Epithelial cell of prostate (primary cell): ENCODE measurements around the gene NPAS3.
A peak's percentile ranks its signal among the peaks of the same experiment; 100 is the strongest.

Experiments used
- DNase-seq: peaks from one replicate; pipeline ENCODE4 v3.0.0-alpha.2; 2011; ENCODE audit warnings: low read depth, low spot score
- H3K27ac ChIP-seq: fragments of 450-650 bp; 2 replicates; pipeline ENCODE4 v1.5.1; 2017; ENCODE audit warnings: mild to moderate bottlenecking

Gene NPAS3

GRCh38 chr14:33357225-33358010 is 418.7 kb downstream of the NPAS3 start:
- DNase-seq, result no peak
- H3K27ac ChIP-seq, result no peak overlapping the region

DNA sequence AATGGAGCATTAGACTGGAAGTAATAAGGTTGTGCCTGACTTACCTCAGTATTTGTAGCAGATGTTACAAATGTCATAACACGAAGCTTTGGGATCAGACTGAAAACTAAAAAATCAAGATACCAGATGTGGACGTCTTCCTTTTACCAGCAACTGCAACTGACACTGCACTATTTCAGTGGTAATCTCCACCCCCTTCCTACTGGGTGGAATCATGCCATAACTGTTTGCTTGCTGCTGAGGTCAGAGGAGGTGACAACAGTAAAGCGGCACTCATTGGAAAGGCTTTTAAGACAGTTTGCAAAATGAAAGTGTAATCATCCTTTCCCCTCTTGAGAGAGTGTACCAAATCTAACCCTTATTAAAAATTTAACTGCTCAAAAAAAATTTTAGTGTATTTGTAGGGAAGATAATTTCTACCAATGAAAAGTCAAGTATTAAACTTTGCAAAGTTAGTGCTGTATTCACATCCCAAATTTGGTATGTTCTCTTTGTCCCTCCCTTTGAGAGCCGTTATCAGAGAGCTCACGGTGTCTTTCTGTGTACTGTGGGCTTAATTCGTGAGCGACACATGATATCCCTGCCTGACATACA is 420.7 kb downstream of the NPAS3 start:
- no peak for DNase-seq
- H3K27ac ChIP-seq, result no peak overlapping the region

GRCh38 chr14:33362934-33363333 is 424.3 kb downstream of the NPAS3 start:
- no peak overlapping the region for H3K27ac ChIP-seq
- DNase-seq, result no peak

DNA sequence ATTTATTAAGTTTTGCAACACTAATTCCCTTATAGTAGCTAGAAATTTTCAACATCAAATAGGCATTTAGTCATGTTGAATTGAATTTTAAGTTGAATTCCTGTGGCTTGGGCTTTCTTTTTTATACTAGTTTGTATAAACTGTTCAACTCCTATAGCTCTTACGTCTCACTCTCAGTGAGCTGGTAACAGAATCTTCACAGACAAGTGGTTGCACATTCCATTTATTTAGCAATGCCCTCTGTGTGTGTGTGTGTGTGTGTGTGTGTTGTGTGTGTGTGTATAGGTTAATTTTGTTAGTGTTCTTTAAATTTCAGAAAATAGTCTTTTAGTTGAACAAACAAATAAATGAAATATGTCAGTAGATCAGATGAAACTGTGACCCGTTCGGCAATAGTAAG is 425.0 kb downstream of the NPAS3 start:
- no peak for DNase-seq
- no peak overlapping the region for H3K27ac ChIP-seq

- H3K27ac ChIP-seq, result no peak overlapping the region
- no peak for DNase-seq
Observed at GRCh38 chr14:33364466-33364865, 425.8 kb downstream of the NPAS3 start.

GRCh38 chr14:33369041-33369440 is 430.4 kb downstream of the NPAS3 start:
- DNase-seq, result no peak
- no peak overlapping the region for H3K27ac ChIP-seq

- H3K27ac ChIP-seq, result no peak overlapping the region
- DNase-seq, result no peak
Observed at GRCh38 chr14:33369972-33370371, 431.3 kb downstream of the NPAS3 start.

DNA sequence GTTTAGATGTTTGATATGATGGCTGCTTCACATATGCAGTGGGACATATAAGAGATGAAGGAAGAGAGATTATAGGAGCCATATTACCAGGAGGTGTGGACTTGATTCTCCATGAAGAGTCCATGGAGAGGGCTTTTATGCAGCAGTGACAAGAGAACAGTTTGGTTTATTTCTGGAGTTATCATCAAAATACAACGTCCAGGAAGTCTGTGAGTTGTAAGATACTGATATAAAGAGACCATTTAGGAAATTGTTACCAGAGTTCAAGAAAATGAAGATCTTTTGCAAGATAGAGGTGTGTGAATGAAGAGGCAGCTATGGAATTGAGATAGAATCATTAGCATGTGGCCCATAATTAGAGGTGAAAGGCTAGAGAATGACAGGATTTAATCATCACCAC is 431.7 kb downstream of the NPAS3 start:
- DNase-seq, result no peak

DNA sequence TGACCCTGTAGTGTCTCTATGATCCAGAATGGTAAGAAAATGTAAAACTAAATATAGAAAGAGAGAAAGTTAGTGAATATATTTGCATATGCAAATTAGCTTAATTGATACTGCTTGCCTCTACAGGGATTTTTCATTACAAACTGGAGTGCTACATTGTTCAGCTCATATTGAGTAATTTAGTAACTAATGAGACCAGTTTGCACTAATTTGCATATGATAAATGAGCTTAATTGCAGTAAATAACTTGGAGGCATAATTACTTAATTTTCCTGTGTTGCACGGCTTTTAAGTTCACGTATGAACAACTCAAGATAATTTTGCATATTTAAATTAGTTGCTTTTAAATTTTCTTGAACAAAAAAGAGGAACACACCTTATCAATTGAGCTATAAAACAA is 436.5 kb downstream of the NPAS3 start:
- DNase-seq, result no peak
- H3K27ac ChIP-seq, result no peak overlapping the region

More for the DNA sequence above, 431.7 kb downstream of the NPAS3 start:
- no peak overlapping the region for H3K27ac ChIP-seq

- DNase-seq, result no peak
- H3K27ac ChIP-seq, result no peak overlapping the region
Observed at GRCh38 chr14:33375786-33376185, 437.1 kb downstream of the NPAS3 start.

- H3K27ac ChIP-seq, result no peak overlapping the region
Observed at GRCh38 chr14:33376510-33376909, 437.8 kb downstream of the NPAS3 start.

DNA sequence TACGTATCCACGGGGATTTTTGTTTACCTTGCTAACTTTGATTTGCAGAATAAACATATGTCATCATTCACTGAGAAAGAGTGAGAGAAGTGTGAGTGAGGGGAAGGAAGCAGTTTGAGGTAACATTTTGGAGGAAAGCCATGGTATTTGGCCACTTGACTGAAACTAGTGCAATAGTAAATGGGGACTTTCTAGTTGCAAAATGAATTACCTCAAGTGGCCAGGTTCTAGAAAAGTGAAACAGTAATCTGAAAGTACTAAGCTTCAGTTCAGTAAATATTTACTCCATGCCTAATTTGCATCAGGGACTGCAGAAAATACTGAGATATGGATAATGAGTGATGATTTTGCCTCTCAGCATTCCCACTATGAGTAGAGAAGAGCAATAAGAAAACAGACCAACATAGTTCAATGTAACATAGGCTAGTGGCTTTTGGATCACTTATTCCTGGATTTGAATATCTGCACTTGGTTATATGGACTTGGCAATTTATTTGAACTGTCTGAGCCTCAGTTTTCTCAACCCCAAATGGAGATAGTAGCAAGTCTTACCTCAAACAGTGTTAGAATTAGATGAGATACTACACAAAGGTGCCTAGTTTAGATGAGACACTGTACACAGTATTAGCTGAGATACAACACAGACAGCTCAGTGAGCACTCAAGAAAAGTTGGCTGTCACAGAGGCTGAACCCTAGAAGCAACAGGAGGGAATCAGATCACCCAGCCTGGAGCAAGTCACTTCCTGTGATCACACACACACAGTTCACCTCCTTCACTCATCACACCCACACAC is 439.1 kb downstream of the NPAS3 start:
- no peak for DNase-seq
- no peak overlapping the region for H3K27ac ChIP-seq

More at GRCh38 chr14:33376510-33376909, 437.8 kb downstream of the NPAS3 start:
- DNase-seq, result no peak

GRCh38 chr14:33381717-33382116 is 443.0 kb downstream of the NPAS3 start:
- no peak overlapping the region for H3K27ac ChIP-seq
- no peak for DNase-seq

DNA sequence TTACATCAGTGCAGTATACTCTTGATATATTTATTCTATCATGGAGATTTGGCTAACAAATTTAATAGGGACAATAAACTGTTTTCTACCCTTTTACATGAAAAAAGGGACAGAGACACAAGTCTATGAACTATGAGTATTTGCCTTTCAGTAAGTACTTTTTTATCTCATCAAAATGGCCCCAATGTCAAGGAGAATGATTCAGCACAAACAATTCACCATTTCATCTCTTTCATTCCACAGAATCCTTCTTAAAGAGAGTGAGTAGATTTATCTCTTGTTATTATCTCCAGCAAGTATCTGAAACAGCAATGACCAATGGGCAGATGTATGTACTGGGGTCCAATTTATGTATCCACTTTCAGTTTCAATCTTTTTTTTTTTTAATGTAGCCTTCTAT is 447.5 kb downstream of the NPAS3 start:
- no peak overlapping the region for H3K27ac ChIP-seq
- DNase-seq, result no peak

GRCh38 chr14:33386781-33387180 is 448.1 kb downstream of the NPAS3 start:
- DNase-seq, result no peak
- no peak overlapping the region for H3K27ac ChIP-seq

DNA sequence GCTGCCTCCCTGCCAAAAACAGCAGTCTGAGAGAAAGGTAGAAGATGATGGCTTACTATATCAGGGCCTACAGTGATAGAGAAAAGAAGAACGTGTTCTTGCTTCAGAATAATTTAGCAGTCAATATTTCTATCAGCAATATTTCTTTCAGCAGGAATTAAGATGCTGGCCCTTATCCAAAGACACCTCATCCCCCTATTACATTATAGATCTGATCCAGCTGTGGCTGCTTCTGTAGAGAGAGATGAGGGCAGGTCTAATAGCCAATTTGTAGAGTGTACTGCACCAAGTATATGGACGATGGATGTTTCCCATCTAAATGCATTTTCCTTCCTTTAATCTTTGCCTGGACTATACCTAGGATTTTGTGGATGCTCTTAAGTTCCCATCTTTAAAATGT is 451.7 kb downstream of the NPAS3 start:
- DNase-seq, result no peak
- H3K27ac ChIP-seq, result no peak overlapping the region

- no peak overlapping the region for H3K27ac ChIP-seq
- DNase-seq, result no peak
Observed at GRCh38 chr14:33393231-33393894, 454.7 kb downstream of the NPAS3 start.

GRCh38 chr14:33393895-33394368 is 455.3 kb downstream of the NPAS3 start:
- H3K27ac ChIP-seq, result no peak overlapping the region
- DNase-seq, result no peak

DNA sequence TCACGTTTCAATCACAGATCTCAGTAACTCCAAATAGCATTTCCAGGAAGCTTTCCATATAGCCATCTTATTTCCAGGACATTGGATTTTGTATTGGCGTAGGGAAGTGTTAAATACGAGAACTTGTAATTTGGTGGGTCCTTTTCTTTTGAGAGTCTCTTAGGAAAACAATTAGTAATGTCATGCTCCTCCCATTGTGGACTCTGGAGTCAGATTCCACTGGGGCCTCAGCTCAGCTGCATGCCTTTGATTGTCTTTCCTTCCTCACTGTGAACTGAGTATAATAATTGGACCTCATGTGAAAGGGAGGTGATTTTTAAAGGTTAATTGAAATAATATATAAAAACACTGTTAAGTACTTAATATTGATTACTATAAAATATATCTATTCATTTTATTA is 462.6 kb downstream of the NPAS3 start:
- no peak overlapping the region for H3K27ac ChIP-seq
- no peak for DNase-seq

- no peak for DNase-seq
- H3K27ac ChIP-seq, result no peak overlapping the region
Observed at GRCh38 chr14:33402604-33403003, 463.9 kb downstream of the NPAS3 start.

GRCh38 chr14:33404054-33404453 is 465.4 kb downstream of the NPAS3 start:
- peak; percentile 5 for DNase-seq
- no peak overlapping the region for H3K27ac ChIP-seq
